MM.1S (cell line): Measurements from ENCODE around the gene TRIM28.
"Not testable (repeated sequence)": the region's sequence is repeated elsewhere in the genome, so short reads cannot be mapped to it uniquely, and the experiment has no call there.

Experiments used
- DNase-seq: peaks from one replicate; pipeline ENCODE4 v3.0.0-alpha.2; 2015
- H2AFZ ChIP-seq: fragments of 300-600 bp; sonication (generic); 2 replicates; pipeline ENCODE4 v1.6.0; 2016; ENCODE audit warnings: antibody characterized with exemption, low read length
- H3F3A ChIP-seq: fragments of 300-600 bp; sonication (generic); 2 replicates; pipeline ENCODE4 v1.6.1; 2016; ENCODE audit warnings: mild to moderate bottlenecking, antibody characterized with exemption, low read length, moderate library complexity, mixed read lengths; ENCODE audit not compliant: insufficient read depth
- H3K27ac ChIP-seq: fragments of 300-600 bp; sonication (generic); 2 replicates; pipeline ENCODE4 v1.5.1; 2016; ENCODE audit warnings: mild to moderate bottlenecking, low read length
- H3K27me3 ChIP-seq: fragments of 300-600 bp; sonication (generic); replicated peaks from 2 replicates; pipeline ENCODE4 v1.6.0; 2016; ENCODE audit warnings: low read length; ENCODE audit not compliant: insufficient read depth
- H3K36me3 ChIP-seq: fragments of 300-600 bp; sonication (generic); replicated peaks from 2 replicates; pipeline ENCODE4 v1.6.1; 2016; ENCODE audit warnings: mild to moderate bottlenecking, low read length, mixed read lengths; ENCODE audit not compliant: insufficient read depth
- H3K4me1 ChIP-seq: fragments of 300-600 bp; sonication (generic); 2 replicates; pipeline ENCODE4 v1.6.1; 2016; ENCODE audit warnings: low read length, mixed read lengths
- H3K4me2 ChIP-seq: fragments of 300-600 bp; sonication (generic); 2 replicates; pipeline ENCODE4 v1.6.0; 2016; ENCODE audit warnings: low read depth, low read length
- H3K4me3 ChIP-seq: fragments of 300-600 bp; sonication (generic); 2 replicates; pipeline ENCODE4 v1.5.1; 2016; ENCODE audit warnings: low read length, mixed read lengths
- H3K79me2 ChIP-seq: fragments of 300-600 bp; sonication (generic); 2 replicates; pipeline ENCODE4 v1.6.1; 2016; ENCODE audit warnings: mixed run types, low read length, mixed read lengths
- H3K9ac ChIP-seq: fragments of 300-600 bp; sonication (generic); 2 replicates; pipeline ENCODE4 v1.6.1; 2016; ENCODE audit warnings: low read length, mixed read lengths
- H3K9me2 ChIP-seq: fragments of 300-600 bp; sonication (generic); replicated peaks from 2 replicates; pipeline ENCODE4 v1.6.1; 2016; ENCODE audit warnings: mild to moderate bottlenecking, low read length, mixed read lengths; ENCODE audit not compliant: insufficient read depth
- H3K9me3 ChIP-seq: fragments of 300-600 bp; sonication (generic); replicated peaks from 2 replicates; pipeline ENCODE4 v1.6.1; 2016; ENCODE audit warnings: mild to moderate bottlenecking, low read length, mixed read lengths; ENCODE audit not compliant: insufficient read depth
- H4K20me1 ChIP-seq: fragments of 300-600 bp; sonication (generic); 2 replicates; pipeline ENCODE4 v1.6.1; 2016; ENCODE audit warnings: mild to moderate bottlenecking, low read length, moderate library complexity, mixed read lengths; ENCODE audit not compliant: insufficient read depth
- CTCF ChIP-seq: fragments of 300-600 bp; sonication (generic); IDR thresholded peaks from 2 replicates; pipeline ENCODE4 v1.5.1; 2016; ENCODE audit warnings: antibody characterized with exemption, low read length, mixed read lengths
- EZH2 ChIP-seq: fragments of 300-600 bp; sonication (generic); optimal IDR thresholded peaks from 2 replicates; pipeline ENCODE3; 2017; ENCODE audit warnings: low read depth, mild to moderate bottlenecking, antibody characterized with exemption, low read length, mixed read lengths
- EZH2phosphoT487 ChIP-seq: fragments of 300-600 bp; sonication (generic); IDR thresholded peaks from 2 replicates; pipeline ENCODE4 v1.6.1; 2018; ENCODE audit warnings: antibody characterized with exemption, low read length

TRIM28 gene

GRCh38 chr19:58572818-58573657 lies 29.2 kb downstream of the TRIM28 start, which contains the start of gene MZF1:
TSS of gene MZF1 (minus strand) at chr19:58573335. CDS start at chr19:58571389, 1,946 bp downstream.
- DNase-seq: peak; percentile 100
- Histone ChIP-seq H4K20me1 (no peaks in the 10 kb centered on the region), H3K9ac (peak within 1 kb of the TSS; percentile 97), H3K9me3 (no peaks in the 10 kb centered on the region), H3K27ac (peak within 1 kb of the TSS; percentile 99), H3K79me2 (peaks cover 21% of the 10 kb centered on the region; the same call in 1 of the 2 replicates), H3K4me2 (peak within 1 kb of the TSS; percentile 91), H3K9me2 (no peaks in the 10 kb centered on the region), H3F3A (peaks cover 19% of the 10 kb centered on the region), H2AFZ (peak within 1 kb of the TSS; percentile 77), H3K4me3 (peak within 1 kb of the TSS; percentile 93), H3K36me3 (no peaks in the 10 kb centered on the region), H3K27me3 (no peaks in the 10 kb centered on the region), H3K4me1 (peaks cover 15% of the 10 kb centered on the region)
- TF ChIP-seq EZH2phosphoT487: no peak
- TF ChIP-seq CTCF: no peak
- no peak for TF ChIP-seq EZH2

- H3K79me2 ChIP-seq: peaks cover 23% of the 10 kb centered on the region; the same call in 1 of the 2 replicates
- H2AFZ ChIP-seq: peak overlapping the region; percentile 29; the same call in 1 of the 2 replicates
- H3K9me3 ChIP-seq: no peaks in the 10 kb centered on the region
- H3K36me3 ChIP-seq: no peaks in the 10 kb centered on the region
- TF ChIP-seq EZH2phosphoT487 (no peak), CTCF (no peak), EZH2 (no peak)
- peaks cover 19% of the 10 kb centered on the region for H3F3A ChIP-seq
- peak overlapping the region; percentile 97 for H3K9ac ChIP-seq
- no peak for DNase-seq
- peak overlapping the region; percentile 91 for H3K4me2 ChIP-seq
- no peaks in the 10 kb centered on the region for H4K20me1 ChIP-seq
- H3K27me3 ChIP-seq: no peaks in the 10 kb centered on the region
- peaks cover 15% of the 10 kb centered on the region for H3K4me1 ChIP-seq
- H3K4me3 ChIP-seq: peak overlapping the region; percentile 93
- H3K9me2 ChIP-seq: no peaks in the 10 kb centered on the region
- peak overlapping the region; percentile 99 for H3K27ac ChIP-seq
Observed at GRCh38 chr19:58573658-58574164, 29.8 kb downstream of the TRIM28 start.

GRCh38 chr19:58575183-58576041 lies 31.5 kb downstream of the TRIM28 start:
- no peaks in the 10 kb centered on the region for H3K9me2 ChIP-seq
- H3K27ac ChIP-seq: peak overlapping the region; percentile 87
- TF ChIP-seq EZH2phosphoT487 (no peak), CTCF (0 out of 2 replicates have a peak, but pooled peaks have one; percentile 7), EZH2 (no peak)
- peak; percentile 90 for DNase-seq
- peaks cover 23% of the 10 kb centered on the region; the same call in 1 of the 2 replicates for H3K79me2 ChIP-seq
- peaks cover 19% of the 10 kb centered on the region for H3F3A ChIP-seq
- H3K9ac ChIP-seq: peak overlapping the region; percentile 91
- H3K4me2 ChIP-seq: peak overlapping the region; percentile 94
- H2AFZ ChIP-seq: peak overlapping the region; percentile 79
- no peaks in the 10 kb centered on the region for H3K27me3 ChIP-seq
- H3K4me3 ChIP-seq: peak overlapping the region; percentile 93
- H3K9me3 ChIP-seq: no peaks in the 10 kb centered on the region
- H3K36me3 ChIP-seq: no peaks in the 10 kb centered on the region
- H3K4me1 ChIP-seq: peaks cover 15% of the 10 kb centered on the region
- H4K20me1 ChIP-seq: no peaks in the 10 kb centered on the region

GRCh38 chr19:58577581-58577980 lies 33.7 kb downstream of the TRIM28 start:
- H2AFZ ChIP-seq, DNase-seq, H3K27me3 ChIP-seq, H3K4me1 ChIP-seq, H3K9ac ChIP-seq, H3K36me3 ChIP-seq, H3K9me3 ChIP-seq, H3K4me3 ChIP-seq, H3K9me2 ChIP-seq, H3K4me2 ChIP-seq, H4K20me1 ChIP-seq, H3K27ac ChIP-seq: not testable (repeated sequence)
- peaks cover 12% of the 10 kb centered on the region; the same call in 1 of the 2 replicates for H3K79me2 ChIP-seq
- peaks cover 19% of the 10 kb centered on the region for H3F3A ChIP-seq
